ENCODE measurements around the gene ZNF764.
"Not testable (repeated sequence)": the region's sequence is repeated elsewhere in the genome, so short reads cannot be mapped to it uniquely, and the experiment has no call there.

The ZNF764 gene

DNA sequence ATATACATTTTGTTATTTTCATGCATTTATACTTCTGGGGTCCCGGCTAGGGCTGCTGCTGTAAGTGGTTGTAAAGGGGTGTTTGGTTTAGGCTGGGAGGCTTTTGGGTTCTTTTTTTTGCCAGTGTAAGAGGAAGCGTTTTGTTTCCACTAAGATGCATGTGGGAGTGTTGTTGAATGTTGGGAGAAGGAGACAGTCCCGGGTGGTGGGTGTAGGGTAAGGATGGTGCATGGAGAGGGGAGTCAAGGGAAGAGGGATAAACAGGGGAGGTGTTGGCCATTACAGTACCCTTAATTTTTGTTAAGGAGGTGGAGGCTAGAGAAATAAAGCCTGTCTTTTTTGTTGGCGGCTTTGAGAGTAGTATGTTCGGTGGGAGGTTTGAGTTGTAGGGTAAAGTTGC lies 15.1 kb downstream of the ZNF764 start:
- no peak for DNase-seq (ENCODE audit: low spot score)

DNA sequence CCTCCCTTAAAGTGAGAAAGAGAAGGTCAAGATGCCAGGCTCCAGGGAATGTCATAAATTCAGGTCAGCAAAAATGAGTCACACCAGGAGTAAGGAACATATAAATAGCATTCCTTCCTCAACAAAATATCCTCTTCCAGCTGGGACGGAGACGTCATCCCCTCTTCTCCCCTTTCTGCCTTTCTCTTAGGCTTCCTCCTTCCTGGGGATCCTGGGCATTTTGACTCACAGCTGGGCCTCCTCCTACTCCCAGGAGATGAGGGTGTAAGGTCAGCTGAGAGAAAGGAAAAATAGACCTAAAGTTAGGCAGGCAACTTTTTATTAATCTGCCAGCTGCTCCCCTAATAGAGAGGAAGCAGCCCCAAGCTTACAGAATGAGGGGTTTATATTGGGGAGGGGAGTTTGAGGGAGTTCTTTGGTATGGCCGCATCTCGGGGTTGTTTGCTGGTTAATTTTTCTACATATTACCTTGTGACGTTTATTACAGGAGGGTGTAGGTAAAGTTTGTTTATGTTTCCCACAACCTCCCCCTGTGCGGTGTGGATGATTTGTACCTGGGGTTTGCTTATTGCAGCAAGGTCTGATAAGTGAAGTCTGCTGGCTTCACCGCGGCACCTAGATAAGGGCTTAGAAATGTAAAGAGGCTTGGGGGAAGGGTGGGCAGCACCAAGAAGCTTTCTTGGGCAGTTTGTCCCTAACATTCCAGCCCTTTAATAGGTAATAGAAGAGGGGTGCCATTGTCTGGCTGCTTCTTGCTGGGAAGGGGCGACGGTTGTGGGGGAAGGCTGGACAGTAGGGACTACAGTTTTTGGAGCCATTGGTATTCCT lies 16.5 kb downstream of the ZNF764 start:
- no peak for DNase-seq (ENCODE audit: low spot score)

DNA sequence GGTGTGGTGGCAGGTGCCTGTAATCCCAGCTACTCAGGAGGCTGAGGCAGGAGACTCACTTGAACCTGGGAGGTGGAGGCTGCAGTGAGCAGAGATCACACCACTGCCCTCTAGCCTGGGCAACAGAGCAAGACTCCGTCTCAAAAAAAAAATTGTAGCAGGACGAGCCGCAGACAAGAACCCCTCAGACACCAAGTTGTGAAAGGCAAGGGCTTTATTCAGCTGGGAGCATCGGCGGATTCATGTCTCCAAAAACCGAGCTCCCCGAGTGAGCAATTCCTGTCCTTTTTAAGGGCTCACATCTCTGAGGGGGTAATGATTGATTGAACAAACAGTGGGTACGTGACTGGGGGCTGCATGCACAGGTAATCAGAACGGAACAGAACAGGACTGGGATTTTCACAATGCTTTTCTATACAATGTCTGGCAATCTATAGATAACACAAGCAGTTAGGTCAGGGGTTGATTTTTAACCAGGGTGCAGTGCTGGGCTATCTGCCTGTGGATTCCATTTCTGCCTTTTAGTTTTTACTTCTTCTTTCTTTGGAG lies 17.2 kb downstream of the ZNF764 start:
- not testable (repeated sequence) for DNase-seq (ENCODE audit: low spot score)

DNA sequence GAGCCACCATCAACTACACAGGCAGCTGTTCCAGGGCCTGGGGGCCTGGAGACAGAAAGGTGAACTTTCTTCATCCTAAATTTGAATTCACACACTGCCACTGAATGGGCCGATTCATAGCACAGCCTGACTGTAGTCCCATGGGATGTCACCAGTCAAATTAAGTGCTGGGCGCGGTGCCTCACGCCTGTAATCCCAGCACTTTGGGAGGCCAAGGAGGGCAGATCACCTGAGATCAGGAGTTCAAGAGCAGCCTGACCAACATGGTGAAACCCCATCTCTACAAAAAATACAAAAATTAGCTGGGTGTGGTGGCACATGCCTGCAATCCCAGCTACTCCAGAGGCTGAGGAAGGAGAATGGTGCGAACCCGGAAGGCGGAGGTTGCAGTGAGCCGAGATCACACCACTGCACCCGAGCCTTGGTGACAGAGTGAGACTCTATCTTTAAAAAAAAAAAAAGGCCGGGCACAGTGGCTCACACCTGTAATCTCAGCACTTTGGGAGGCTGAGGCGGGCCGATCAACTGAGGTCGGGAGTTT lies 18.1 kb downstream of the ZNF764 start:
- DNase-seq (ENCODE audit: low spot score): not testable (repeated sequence)

DNA sequence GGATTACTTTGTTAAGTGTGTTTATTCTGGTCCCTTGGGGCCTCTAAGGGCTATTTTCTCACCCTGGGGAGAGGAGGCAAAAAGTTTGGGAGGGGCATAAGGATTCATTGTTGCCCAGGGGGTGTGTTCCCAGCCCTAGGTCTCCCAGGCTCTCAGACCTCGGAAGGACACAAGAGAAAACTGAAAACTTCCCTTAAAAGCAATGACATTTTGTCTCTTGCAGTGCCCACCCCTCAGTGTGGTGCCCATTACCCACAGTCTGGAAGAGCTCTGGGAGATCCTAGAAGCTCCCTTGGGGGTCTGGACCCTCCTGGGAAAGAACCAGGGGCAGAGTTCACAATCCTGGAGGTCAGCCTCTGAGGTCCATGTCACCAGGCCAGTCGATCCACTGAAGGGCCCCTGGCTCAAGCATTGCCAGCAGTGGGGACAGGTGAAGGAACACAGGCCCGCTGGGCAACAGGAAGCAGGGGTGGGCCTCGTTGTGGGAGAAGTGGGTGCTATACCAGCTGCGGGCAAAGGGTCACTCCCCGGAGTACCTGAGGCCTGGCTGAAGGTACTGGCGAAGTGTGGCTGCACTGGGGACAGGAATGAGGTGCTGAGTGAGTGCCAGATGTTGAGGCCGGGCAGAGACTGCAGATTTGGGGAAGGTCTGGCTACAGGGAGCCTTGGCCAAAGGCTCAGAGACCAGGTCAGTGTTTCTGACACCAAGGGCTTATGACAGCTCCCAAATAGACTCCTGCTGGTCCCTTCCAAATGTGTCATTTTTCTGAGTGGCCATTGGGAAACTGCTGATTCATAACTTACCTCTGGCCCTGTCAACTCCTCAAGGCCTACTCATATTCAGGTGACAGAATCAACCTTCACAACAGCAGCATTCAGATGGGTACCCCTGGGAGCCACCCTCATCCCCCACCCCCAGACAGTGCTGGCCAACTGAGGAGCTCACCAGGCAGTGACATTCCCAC lies 18.9 kb downstream of the ZNF764 start:
- no peak for DNase-seq (ENCODE audit: low spot score)

DNA sequence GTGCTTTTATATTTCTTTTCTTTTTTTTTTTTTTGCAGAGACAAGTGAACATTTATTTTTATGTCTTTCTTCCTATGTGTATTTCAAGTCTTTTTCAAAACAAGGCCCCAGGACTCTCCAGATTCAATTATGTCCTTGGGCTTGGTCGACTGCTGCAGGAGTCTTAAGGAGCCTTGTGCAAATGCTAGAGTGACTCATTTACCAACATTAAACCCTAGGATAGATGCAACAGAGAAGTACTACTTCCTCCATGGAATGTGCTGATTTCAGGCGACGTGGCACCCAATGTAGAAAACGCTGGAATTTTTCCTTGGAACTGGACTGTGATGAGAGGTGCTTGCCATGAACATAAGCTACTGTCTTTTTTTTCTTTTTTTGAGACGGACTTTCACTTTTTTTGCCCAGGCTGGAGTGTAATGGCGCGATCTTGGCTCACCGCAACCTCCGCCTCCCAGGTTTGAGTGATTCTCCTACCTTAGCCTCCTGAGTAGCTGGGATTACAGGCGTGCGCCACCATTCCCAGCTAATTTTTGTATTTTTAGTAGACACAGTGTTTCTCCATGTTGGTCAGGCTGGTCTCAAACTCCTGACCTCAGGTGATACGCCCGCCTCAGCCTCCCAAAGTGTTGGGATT lies 21.7 kb downstream of the ZNF764 start:
- not testable (repeated sequence) for DNase-seq (ENCODE audit: low spot score)

DNA sequence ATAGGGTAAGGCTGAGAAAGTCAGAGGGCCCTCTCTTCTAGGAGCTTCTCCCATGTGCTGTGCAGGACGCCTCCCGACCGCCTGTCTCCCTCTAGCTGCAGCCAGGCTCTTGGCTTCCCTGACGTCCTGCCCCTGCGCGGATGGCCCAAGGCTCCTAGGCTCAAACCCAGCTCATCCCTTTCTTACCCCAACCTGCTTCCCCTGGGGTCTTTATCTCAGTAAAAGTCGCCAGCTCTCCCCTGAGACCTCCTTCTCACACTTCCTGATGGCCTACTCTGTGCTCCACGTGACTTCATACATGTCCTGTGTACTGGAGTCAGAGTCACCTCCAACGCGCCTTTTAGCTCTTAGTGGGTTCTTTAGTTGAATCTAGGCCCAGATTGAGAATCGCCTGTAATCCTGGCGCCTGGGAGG lies 22.4 kb downstream of the ZNF764 start:
- DNase-seq (ENCODE audit: low spot score): peak; percentile 82

DNA sequence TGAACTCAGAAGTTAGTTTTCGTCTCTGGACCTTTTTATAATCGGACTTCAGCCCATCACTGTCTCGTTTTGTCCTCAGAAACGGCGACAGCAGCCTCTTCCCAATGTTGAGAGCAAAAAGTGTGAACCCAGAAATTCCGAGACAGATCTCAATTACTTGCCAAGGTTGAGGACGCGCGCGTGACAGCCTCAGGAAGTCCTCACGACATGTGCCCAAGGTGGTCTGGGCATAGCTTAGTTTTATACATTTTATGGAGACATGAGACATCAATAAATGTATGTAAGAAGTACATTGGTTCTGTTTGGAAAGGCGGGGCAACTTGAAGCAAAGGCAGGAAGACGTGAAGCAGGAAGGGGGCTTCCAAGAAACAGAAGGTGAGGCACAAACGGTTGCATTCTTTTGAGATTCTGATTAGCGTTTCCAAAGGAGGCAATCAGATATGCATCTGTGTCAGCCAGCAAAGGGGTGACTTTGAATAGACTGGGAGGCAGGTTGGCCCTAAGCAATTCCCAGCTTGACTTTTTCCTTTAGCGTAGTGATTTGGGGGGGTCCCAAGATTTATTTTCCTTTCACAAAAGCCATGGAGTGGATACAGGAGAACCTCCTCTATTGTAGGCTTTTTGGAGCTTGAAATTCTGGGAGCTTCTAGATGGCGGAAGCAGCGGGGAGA lies 22.9 kb downstream of the ZNF764 start:
- no peak for DNase-seq (ENCODE audit: low spot score)

DNA sequence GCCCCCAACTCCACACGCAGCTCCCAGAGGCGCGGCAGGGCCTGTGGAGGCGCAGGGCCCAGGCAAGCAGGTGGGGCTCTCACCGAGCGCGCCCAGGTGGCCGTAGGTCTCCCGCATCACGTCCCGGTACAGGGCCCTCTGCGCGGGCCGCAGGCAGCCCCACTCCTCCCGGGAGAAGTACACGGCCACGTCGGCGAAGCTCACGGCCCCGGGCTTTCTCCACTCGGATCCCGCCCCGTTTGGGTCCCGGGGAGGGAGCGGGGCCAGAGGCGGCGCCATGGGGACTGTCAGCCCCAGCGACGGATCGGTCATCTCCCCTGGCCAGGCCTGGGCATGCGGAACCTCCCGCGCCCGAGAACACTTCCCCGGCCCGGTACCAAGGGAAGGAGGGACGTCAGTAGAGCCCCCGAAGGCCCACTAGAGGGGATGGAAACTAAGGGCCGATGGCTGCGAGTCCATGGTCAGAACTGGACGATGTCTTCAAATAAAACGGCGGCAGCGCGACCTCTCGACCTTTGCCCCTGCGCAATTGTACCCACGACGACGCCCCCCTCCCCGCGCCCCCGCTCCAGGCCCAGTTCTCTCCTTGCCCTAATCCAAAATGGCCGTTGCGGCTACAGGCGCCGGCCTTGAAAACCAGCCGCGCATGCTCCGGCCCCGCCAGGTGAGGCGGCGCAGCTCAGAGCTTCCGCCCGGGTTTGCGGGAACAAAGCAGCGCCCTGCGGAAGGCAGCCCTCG lies 23.6 kb downstream of the ZNF764 start, which contains the start of gene ZNF747:
TSS of gene ZNF747 (minus strand) at position 491 of the 738 bp plus-strand sequence. CDS start at position 312, 179 bp downstream.
- peak; percentile 80 for DNase-seq (ENCODE audit: low spot score)

DNA sequence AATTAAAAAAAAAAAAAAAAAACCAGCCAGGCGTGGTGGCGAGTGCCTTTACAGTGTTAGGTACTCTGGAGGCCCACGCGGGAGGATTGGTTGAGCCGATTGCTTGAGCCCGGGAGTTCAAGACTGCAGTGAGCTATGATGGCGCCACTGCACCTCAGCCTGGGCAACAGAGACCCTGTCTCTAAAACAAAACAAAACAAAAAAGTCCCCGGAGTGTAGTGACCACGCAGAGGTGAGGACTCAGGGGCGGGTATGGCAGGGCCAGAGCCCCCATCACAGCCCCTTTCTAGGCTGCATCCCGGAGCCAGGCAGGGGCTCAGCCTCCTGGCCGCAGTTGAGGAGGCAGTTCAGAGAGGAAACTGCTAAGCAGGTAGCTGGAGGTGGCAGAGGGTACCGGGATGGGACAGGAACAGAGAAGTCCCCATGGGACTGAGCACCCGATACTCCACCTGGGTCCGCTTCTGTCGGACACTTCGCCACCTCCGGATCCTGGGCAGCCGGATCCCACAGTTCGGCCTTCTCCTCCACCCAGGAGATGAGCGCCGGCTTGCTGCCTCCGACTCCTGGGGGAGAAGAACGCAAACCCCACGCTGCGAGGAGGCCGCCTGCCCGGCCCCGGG lies 24.3 kb downstream of the ZNF764 start:
- no peak for DNase-seq (ENCODE audit: low spot score)

DNA sequence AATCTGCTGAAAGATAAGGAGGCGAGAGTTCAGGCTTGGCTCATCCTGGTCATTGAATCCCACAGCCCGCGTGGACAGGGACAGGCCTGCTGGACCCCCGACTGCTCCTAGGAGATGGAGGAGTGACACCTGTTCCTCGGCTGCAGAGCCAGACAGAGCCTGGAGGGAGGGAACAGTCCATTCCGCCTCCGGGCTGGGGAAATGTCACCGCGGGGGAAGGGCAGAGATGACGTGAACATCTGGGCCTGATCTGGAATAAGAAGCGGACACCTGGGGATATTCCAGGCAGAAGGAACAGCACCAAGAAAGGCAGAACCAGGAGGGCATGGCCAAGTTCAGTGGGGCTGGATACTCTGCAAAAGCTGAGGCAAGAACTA lies 25.0 kb downstream of the ZNF764 start:
- no peak for DNase-seq (ENCODE audit: low spot score)

DNA sequence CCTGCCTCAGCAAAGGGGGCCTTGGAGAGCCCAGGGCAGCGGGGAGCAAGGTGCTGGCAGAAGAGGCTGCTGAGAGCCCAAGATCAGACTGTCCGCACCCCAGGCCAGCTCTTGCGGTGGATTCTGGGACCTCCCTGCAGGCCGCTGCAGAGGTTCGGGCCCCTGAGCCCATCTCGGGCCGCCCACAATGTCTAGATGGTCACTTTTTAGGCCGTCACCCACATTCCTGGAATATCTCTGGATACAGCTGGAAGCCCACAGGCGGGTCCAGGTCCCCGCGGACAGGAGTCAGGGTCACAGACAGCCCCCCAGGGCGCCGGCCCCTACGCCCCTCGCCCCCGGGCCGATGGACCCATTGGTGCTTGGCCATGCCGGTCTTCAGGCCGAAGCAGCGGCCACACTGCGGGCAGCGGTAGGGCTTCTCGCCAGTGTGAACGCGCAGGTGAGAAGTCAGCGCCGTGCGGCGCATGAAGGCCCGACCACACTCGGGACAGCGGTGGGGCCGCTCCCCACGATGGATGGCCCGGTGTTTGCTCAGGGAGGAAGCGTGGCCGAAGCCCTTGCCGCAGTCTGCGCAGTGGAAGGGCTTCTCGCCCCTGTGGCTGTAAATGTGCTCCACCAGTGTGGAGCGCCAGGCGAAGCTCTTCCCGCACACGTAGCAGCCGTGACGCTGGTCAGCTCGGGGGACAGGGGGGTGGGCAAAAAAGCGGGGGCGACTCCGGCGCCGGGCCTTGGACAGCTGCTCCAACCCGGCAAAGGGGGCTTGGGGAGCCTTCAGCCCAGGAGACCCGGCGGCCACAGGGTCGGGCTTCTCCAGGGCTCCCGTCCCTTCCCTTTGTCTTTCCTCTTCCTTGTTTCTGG lies 25.7 kb downstream of the ZNF764 start:
- no peak for DNase-seq (ENCODE audit: low spot score)

DNA sequence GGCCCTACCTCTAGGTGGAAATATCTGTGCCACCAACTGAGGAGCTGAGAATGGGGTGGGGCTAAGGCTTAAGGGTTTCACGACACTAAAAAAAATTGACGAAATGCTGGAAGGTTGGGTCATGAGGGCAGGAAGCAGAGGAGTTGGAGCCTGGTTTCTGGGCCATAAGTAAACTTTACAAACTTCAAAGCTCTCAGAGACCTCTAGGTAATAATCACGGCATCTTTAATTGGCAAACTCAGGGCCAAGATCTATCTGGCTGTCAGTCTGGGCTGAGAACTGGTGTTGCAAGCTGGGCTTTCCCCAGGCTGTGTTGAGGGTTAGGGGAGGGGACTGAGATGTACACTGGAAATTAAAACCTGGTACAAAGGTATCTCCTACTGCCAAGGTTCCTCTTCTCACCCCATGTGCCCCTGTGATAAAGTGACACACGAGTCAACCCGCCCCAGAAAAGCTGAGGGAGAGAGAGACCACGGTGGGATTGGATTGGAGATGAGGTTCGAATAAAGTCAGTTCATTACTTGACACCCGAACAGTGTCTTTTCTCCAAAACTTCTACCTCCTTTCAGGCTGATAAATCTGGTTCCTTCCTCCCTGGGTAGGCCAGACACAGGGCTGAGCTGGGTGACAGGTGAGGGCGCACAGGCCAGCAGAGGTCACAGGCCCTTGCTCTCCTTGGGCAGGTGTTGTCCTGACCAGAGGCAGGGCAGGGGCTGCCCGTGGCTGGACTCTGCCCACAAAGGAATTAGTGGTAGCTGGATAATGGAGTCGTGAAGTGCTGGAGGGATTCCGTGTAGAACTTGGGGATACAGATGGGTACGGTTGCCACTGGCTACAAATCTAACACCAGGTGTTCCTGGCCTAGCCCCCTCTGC lies 27.8 kb downstream of the ZNF764 start:
- DNase-seq (ENCODE audit: low spot score): no peak

DNA sequence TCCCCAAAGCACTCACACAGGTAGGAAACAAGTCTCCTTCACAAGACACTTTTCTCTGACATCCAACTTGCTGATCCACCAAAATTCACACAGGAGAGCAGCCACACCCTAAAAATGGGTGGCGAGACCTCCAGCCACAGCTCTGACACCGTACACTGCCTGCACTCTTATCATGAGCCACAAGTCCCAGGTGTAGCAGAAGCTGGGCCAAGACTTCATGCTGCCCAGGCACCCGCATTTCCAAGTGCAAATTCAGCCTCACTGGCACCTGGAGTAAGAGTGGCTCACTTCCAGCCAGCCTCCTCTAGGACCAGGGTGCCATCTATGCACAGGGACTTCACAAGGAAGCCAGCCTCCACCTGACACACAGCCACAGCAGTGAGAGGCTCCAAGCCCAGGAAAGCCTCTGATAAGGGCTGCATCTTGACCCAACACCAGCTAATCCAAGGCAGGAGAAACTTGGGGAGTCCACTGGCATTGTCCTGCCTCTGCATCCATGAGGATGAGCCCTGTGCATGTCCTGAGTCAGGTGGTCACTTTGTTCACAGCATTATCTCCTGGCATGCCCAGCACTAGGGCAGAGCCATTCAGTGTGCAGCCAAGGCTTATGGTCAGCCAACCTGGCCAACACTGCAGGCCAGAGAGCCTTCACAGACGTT lies 29.2 kb downstream of the ZNF764 start:
- DNase-seq (ENCODE audit: low spot score): no peak

DNA sequence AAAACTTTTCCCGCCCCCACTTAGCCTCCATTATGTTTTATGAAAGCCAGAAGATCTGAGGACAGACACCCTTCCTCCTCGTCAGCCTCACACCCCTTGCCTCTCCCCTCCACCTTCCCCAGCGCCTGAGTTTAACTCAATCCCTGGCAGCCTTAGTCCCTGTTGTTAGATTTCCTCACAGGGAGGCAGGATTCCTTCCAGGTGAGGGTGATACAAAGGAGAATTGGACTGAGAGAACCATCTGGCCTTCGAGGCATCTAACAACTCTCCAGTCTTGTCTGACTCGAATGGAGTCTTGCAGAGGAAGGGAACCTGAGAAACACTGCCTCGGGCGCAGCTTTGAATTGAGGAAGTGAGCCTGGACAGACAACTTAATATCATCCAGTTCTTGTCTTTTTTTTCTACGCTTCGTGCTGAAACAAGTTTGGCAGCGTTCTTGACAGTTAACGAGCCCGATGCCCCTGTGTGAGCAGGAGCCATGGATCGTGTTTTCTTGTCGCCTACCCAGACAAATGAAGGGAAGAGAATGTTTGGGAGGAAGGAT lies 30.5 kb downstream of the ZNF764 start:
- no peak for DNase-seq (ENCODE audit: low spot score)

DNA sequence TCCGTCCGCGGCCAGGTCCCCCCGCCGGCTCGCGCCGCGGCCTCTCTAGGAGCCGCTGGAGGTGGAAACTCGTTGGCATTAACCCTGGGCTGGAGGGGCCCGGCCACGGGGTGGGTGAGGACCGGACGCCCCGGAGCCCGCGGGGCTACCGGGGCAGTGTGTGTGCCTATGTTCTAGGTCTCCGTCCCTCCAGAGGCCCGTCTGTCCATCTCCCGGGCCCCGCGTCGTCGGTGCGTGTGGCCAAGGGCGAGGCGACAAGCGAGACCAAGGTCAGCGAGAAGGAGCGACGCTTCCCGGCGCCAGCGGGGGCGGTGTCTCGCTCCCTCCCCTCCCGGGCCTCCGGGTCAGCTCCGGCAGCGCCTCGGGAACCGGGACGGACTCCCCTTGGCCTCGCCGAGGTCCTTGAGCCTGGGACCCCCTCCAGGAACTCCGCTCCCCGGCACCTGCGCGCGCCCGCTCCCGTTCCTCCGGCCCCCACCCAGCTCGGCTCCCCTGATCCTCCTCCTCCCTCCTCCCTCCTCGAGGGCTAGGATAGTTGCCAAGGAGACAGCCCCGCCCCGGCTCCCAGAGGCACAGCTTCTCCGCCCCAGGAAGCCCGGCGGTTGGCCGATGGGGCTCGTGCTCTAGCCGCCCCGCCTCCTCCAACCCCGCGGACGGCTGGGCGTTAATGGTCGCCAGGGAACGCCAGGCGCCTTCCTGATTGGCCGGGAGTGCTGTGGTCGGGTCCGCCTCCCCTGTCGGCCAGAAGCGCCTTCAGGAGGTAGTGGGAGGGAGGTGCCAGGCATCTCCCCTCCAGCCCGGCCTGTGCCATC lies 31.1 kb downstream of the ZNF764 start:
- DNase-seq (ENCODE audit: low spot score): peak; percentile 95
